Prostate gland (tissue), 2 donors: ENCODE measurements around the gene KMO.

Experiments
- CTCF ChIP-seq, 4 experiments: fragments of 200-600 bp in 2 of 4; fragments of 450-650 bp in 2 of 4; sonication (generic) in 2 of 4; IDR thresholded peaks; 1 replicate in 3 of 4; 2 replicates in 1 of 4; pipeline ENCODE4 v1.5.1; 2016 to 2019; ENCODE audit warnings: antibody characterized with exemption in 4 of 4, mild to moderate bottlenecking in 2 of 4, moderate library complexity in 2 of 4
- POLR2A ChIP-seq: fragments of 450-650 bp; IDR thresholded peaks from one replicate; pipeline ENCODE4 v1.6.1; 2016; ENCODE audit warnings: antibody characterized with exemption, mild to moderate bottlenecking
- POLR2AphosphoS5 ChIP-seq: sonication (generic); formaldehyde crosslinking; IDR thresholded peaks from one replicate; pipeline ENCODE4 v1.6.1; 2017; ENCODE audit warnings: antibody characterized with exemption

GRCh38 chr1:241531195-241532161 is 700 bp upstream of the KMO start:
- TF ChIP-seq CTCF (IDR thresholded peaks at IDR 0.05) (peak; percentile 26 to 76 (median 62)), POLR2AphosphoS5 (no peak), POLR2A (no peak)
